ENCODE results near the gene ZMAT5. TPM values are rescaled to one million over a fixed set of nuclear protein-coding genes. Genes with fewer than 3 reads are reported as not detected.

Gene ZMAT5
- total RNA-seq, 6 donors from 2014 or later = 9.4 to 24.4 (median 22.4) TPM

DNA sequence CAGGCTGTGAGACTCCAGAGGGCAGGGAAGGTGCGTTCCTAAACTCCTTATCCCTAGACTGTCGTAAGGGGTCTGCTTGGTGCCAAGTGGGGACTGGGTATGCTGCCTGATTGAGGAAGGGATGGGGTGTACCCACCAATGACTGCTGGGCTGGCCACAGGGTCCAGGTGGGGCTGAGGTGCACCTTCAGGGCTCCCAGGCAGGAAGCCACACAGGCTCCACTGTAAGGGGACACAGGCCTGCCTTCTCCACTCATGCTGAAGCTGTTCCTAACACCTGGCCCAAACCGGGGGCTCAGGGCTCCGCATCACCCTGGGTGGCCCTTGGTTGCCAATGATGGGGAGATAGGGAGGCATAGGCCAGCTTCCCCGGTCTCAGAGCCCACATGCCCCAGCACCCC lies 26.6 kb downstream of the ZMAT5 start:
- no peaks in the 10 kb centered on the region for H3K27me3 ChIP-seq
- no peaks in the 10 kb centered on the region for H3K4me1 ChIP-seq
- TF ChIP-seq POLR2AphosphoS5 (IDR thresholded peaks at IDR 0.05) = no peak
- TF ChIP-seq, protein P1, sequence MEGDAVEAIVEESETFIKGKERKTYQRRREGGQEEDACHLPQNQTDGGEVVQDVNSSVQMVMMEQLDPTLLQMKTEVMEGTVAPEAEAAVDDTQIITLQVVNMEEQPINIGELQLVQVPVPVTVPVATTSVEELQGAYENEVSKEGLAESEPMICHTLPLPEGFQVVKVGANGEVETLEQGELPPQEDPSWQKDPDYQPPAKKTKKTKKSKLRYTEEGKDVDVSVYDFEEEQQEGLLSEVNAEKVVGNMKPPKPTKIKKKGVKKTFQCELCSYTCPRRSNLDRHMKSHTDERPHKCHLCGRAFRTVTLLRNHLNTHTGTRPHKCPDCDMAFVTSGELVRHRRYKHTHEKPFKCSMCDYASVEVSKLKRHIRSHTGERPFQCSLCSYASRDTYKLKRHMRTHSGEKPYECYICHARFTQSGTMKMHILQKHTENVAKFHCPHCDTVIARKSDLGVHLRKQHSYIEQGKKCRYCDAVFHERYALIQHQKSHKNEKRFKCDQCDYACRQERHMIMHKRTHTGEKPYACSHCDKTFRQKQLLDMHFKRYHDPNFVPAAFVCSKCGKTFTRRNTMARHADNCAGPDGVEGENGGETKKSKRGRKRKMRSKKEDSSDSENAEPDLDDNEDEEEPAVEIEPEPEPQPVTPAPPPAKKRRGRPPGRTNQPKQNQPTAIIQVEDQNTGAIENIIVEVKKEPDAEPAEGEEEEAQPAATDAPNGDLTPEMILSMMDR (IDR thresholded peaks at IDR 0.05) = no peak
- TF ChIP-seq EP300 (IDR thresholded peaks at IDR 0.05) = no peak
- TF ChIP-seq POLR2A (IDR thresholded peaks at IDR 0.05) = no peak
- no peaks in the 10 kb centered on the region for H3K9me3 ChIP-seq
- 91 to 96% methylated on average over 2 to 4 of the region's 5 CpGs for whole genome bisulfite sequencing, 2 donors
- DNase-seq = no peak
- H3K36me3 ChIP-seq = peaks cover 0 to 57% (median 39%) of the 10 kb centered on the region in 4 donors
- no peak overlapping the region for H3K4me3 ChIP-seq
- ATAC-seq (ENCODE audit: low FRiP score in 2 of 2) = no peak
- no peak overlapping the region for H3K27ac ChIP-seq

DNA sequence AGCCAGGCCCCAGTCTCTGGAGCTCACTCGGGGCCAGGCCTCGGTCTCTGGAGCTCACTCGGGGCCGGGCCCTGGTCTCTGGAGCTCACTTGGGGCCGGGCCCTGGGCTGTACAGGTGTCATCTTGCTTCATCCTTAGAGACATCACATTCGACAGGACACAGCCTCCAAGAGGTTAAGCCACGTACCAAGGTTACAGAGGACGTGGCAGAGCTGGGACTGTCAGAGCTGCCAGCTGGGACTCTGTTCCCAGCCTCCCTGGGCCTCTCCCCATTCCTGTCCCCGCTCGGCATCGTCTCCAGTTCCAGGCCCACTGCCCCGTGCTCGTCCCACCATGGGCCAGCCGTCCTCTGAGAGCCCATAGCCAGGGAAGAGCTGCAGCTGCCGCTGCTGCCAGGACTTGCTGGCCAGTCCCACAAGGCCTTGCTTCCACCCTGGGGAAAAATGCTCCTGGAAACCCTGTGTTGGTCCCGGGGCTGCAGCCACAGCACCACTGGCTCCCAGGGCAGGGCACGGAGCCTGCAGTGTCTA lies 27.4 kb downstream of the ZMAT5 start:
- Histone ChIP-seq H3K9me3 (no peaks in the 10 kb centered on the region), H3K4me3 (no peak overlapping the region), H3K27ac (no peak overlapping the region), H3K27me3 (no peaks in the 10 kb centered on the region), H3K36me3 (peaks cover 0 to 59% (median 36%) of the 10 kb centered on the region in 4 donors), H3K4me1 (no peaks in the 10 kb centered on the region)
- WGBS, 2 donors = 94 to 97% methylated on average over 6 to 17 of the region's 17 CpGs
- TF ChIP-seq POLR2AphosphoS5 (IDR thresholded peaks at IDR 0.05) (no peak), POLR2A (IDR thresholded peaks at IDR 0.05) (no peak), EP300 (IDR thresholded peaks at IDR 0.05) (no peak)
- TF ChIP-seq, protein P1 (IDR thresholded peaks at IDR 0.05) = no peak
- DNase-seq (no peak), ATAC-seq (ENCODE audit: low FRiP score in 2 of 2) (no peak)

DNA sequence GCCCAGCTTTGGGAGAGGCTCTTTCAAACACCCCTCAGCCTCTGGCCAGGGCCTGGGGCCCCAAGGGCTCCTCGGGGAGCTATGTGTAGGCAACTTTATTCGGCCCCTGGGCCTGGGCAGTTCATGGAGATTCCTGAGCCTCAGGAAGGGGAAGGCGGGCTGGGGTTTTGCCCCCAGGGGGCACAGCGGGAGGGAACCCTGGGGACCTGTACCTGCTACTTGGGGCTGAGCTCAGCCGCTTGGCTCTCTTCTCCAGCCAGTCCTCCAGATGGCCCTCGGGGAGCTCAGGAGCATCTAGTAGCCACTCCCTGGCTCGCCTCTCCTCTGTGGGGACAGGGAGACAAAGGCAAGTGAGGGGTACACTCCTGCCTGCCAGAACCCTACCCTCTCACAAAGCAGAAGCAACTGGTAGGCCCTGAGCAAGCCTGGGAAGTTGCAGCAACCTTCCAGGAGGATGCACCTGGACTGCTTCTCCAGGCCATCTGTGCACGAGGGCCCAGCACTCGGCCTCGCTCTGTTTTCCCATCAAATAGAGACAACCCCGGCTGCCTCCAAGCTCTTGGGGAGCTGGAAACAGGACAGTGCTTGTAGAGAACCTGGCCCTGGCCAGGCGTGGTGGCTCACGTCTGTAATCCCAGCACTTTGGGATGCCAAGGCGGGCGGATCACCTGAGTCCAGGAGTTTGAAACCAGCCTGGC lies 28.5 kb downstream of the ZMAT5 start:
- Histone ChIP-seq H3K4me1 (no peaks in the 10 kb centered on the region), H3K27me3 (no peaks in the 10 kb centered on the region), H3K4me3 (no peak overlapping the region), H3K27ac (no peak overlapping the region), H3K36me3 (peaks cover 0 to 65% (median 40%) of the 10 kb centered on the region in 4 donors), H3K9me3 (no peaks in the 10 kb centered on the region)
- WGBS, 2 donors = 87 to 90% methylated on average over 10 to 11 of the region's 15 CpGs
- no peak for TF ChIP-seq POLR2AphosphoS5 (IDR thresholded peaks at IDR 0.05)
- TF ChIP-seq, protein P1 (IDR thresholded peaks at IDR 0.05) = no peak
- no peak for TF ChIP-seq POLR2A (IDR thresholded peaks at IDR 0.05)
- TF ChIP-seq EP300 (IDR thresholded peaks at IDR 0.05) = no peak
- ATAC-seq (ENCODE audit: low FRiP score in 2 of 2) (no peak), DNase-seq (no peak)

DNA sequence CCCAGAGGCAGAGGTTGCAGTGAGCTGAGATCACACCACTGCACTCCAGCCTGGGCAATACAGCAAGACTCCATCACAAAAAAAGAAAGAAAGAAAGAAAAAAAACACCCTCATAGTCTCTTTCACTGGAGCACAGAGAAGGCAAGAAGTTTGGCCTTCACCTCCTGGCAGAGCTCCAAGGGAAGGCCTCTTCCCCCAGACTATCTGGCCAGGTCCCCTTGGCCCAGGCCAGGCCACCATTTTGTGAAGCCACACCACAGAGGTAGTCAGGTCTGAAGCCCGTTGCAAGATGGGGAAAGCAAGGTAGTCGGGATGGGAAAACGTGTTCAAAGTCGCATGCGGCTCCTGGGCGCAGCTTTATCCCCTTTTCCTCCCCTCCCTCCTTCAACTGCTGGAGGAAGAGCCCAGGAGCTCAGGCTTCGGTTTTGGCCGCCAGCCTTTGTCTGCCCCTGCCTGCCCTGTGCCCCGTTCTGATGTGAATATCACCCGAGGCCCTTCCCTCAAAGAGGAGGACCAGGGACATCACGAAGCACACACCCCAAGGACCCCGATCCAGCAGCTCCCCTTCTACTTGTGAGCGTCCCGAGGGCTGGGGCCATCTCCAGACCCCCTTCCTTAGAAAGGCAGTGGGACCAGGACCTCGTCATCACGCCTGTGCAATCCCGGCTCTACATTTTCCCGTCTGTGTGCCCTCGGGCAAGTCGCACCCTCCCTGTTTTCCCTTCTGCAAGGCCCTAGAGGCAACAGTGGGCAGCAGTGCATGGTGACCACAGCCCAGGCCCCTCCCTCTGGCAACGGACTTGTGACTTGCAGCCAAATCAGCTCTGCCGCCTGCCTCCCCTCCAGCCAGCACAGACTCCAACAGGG lies 29.3 kb downstream of the ZMAT5 start:
- Histone ChIP-seq H3K4me3 (no peak overlapping the region), H3K9me3 (no peaks in the 10 kb centered on the region), H3K36me3 (peaks cover 0 to 67% (median 42%) of the 10 kb centered on the region in 4 donors), H3K4me1 (no peaks in the 10 kb centered on the region), H3K27ac (no peak overlapping the region), H3K27me3 (no peaks in the 10 kb centered on the region)
- DNase-seq (no peak), ATAC-seq (ENCODE audit: low FRiP score in 2 of 2) (no peak)
- 88 to 90% methylated on average over 22 of the region's 22 CpGs for WGBS, 2 donors
- TF ChIP-seq POLR2AphosphoS5 (IDR thresholded peaks at IDR 0.05) = no peak
- no peak for TF ChIP-seq EP300 (IDR thresholded peaks at IDR 0.05)
- TF ChIP-seq, protein P1 (IDR thresholded peaks at IDR 0.05) = no peak
- TF ChIP-seq POLR2A (IDR thresholded peaks at IDR 0.05) = no peak
